Breast epithelium (tissue), 3 donors: ENCODE measurements around the gene EML5.

Experiments
- POLR2A ChIP-seq: fragments of 450-650 bp; IDR thresholded peaks from one replicate; pipeline ENCODE4 v1.6.1; 2016; ENCODE audit warnings: antibody characterized with exemption, mild to moderate bottlenecking, moderate library complexity
- POLR2AphosphoS5 ChIP-seq, 3 donors: sonication (generic); formaldehyde crosslinking; IDR thresholded peaks; one replicate each; pipeline ENCODE4 v1.6.1; 2017; ENCODE audit warnings: antibody characterized with exemption in 3 of 3
- TF ChIP-seq, protein P1 (sequence below), 3 donors: fragments of 450-650 bp; IDR thresholded peaks; one replicate each; pipeline ENCODE4 v1.5.1; 2016 to 2017; ENCODE audit warnings: antibody characterized with exemption in 3 of 3, mild to moderate bottlenecking in 3 of 3, moderate library complexity in 3 of 3

DNA sequence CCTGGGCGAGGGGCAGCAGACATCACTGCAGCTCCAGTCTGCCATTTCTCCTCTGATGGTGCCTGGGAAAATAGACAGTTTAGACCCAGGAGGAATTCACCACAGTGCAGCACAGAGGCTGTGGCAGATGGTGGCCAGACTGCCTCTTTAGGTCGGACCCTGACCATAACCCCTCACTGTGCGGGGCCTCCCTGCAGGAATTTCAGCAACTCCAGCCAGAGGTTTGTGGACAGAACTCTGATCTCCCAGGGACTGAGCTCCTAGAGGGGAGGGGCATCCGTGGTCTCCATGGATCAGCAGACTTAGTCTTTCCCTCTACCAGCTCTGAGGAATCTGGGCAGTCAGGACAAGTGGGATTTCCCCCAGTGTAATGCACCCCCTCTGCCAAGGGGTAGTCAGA is 123.4 kb downstream of the EML5 start:
- TF ChIP-seq, protein P1, sequence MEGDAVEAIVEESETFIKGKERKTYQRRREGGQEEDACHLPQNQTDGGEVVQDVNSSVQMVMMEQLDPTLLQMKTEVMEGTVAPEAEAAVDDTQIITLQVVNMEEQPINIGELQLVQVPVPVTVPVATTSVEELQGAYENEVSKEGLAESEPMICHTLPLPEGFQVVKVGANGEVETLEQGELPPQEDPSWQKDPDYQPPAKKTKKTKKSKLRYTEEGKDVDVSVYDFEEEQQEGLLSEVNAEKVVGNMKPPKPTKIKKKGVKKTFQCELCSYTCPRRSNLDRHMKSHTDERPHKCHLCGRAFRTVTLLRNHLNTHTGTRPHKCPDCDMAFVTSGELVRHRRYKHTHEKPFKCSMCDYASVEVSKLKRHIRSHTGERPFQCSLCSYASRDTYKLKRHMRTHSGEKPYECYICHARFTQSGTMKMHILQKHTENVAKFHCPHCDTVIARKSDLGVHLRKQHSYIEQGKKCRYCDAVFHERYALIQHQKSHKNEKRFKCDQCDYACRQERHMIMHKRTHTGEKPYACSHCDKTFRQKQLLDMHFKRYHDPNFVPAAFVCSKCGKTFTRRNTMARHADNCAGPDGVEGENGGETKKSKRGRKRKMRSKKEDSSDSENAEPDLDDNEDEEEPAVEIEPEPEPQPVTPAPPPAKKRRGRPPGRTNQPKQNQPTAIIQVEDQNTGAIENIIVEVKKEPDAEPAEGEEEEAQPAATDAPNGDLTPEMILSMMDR (IDR thresholded peaks at IDR 0.05) = no peak
- no peak for TF ChIP-seq POLR2AphosphoS5 (IDR thresholded peaks at IDR 0.05)
- TF ChIP-seq POLR2A = no peak
